Measurements from ENCODE around the gene THG1L.
A peak's percentile ranks its signal among the peaks of the same experiment; 100 is the strongest.
"Not testable (repeated sequence)": the region's sequence is repeated elsewhere in the genome, so short reads cannot be mapped to it uniquely, and the experiment has no call there.

Gene THG1L

GRCh38 chr5:157713830-157714595, 17.2 kb upstream of the THG1L start:
- H3K9me3 Mint-ChIP-seq = no peaks in the 10 kb centered on the region
- no peak overlapping the region for H3K27ac Mint-ChIP-seq
- peaks cover 3% of the 10 kb centered on the region for H3K36me3 Mint-ChIP-seq (ENCODE audit: low read depth)
- H3K27me3 Mint-ChIP-seq (ENCODE audit: low read depth) = no peaks in the 10 kb centered on the region
- no peak overlapping the region for H3K4me3 Mint-ChIP-seq
- peaks cover 40% of the 10 kb centered on the region for H3K4me1 Mint-ChIP-seq (ENCODE audit: low read depth)

GRCh38 chr5:157714596-157714864, 16.7 kb upstream of the THG1L start:
- Mint-ChIP-seq H3K36me3 (ENCODE audit: low read depth) (peaks cover under 1% of the 10 kb centered on the region), H3K27ac (no peak overlapping the region), H3K4me3 (no peak overlapping the region), H3K4me1 (ENCODE audit: low read depth) (peaks cover 40% of the 10 kb centered on the region), H3K27me3 (ENCODE audit: low read depth) (no peaks in the 10 kb centered on the region), H3K9me3 (no peaks in the 10 kb centered on the region)

GRCh38 chr5:157718519-157718918, 12.7 kb upstream of the THG1L start:
- peaks cover 38% of the 10 kb centered on the region for H3K4me1 Mint-ChIP-seq (ENCODE audit: low read depth)
- no peak overlapping the region for H3K4me3 Mint-ChIP-seq
- peaks cover 1% of the 10 kb centered on the region for H3K36me3 Mint-ChIP-seq (ENCODE audit: low read depth)
- H3K9me3 Mint-ChIP-seq = no peaks in the 10 kb centered on the region
- no peaks in the 10 kb centered on the region for H3K27me3 Mint-ChIP-seq (ENCODE audit: low read depth)
- peak overlapping the region; percentile 65 for H3K27ac Mint-ChIP-seq

- H3K4me3 Mint-ChIP-seq = no peak overlapping the region
- H3K4me1 Mint-ChIP-seq (ENCODE audit: low read depth) = peaks cover 31% of the 10 kb centered on the region
Observed at GRCh38 chr5:157719245-157719644, 12.0 kb upstream of the THG1L start.

GRCh38 chr5:157721159-157721558, 10.1 kb upstream of the THG1L start:
- no peak overlapping the region for H3K4me3 Mint-ChIP-seq
- peaks cover 6% of the 10 kb centered on the region for H3K9me3 Mint-ChIP-seq
- peaks cover 21% of the 10 kb centered on the region for H3K4me1 Mint-ChIP-seq (ENCODE audit: low read depth)
- no peak overlapping the region for H3K27ac Mint-ChIP-seq
- H3K27me3 Mint-ChIP-seq (ENCODE audit: low read depth) = no peaks in the 10 kb centered on the region
- peaks cover 1% of the 10 kb centered on the region for H3K36me3 Mint-ChIP-seq (ENCODE audit: low read depth)

More at GRCh38 chr5:157719245-157719644, 12.0 kb upstream of the THG1L start:
- peaks cover 1% of the 10 kb centered on the region for H3K36me3 Mint-ChIP-seq (ENCODE audit: low read depth)
- no peaks in the 10 kb centered on the region for H3K9me3 Mint-ChIP-seq
- H3K27ac Mint-ChIP-seq = no peak overlapping the region
- H3K27me3 Mint-ChIP-seq (ENCODE audit: low read depth) = no peaks in the 10 kb centered on the region

- H3K4me3 Mint-ChIP-seq; H3K27me3 Mint-ChIP-seq (ENCODE audit: low read depth); H3K36me3 Mint-ChIP-seq (ENCODE audit: low read depth); H3K27ac Mint-ChIP-seq; H3K4me1 Mint-ChIP-seq (ENCODE audit: low read depth); H3K9me3 Mint-ChIP-seq: not testable (repeated sequence)
Observed at GRCh38 chr5:157722895-157723294, 8.3 kb upstream of the THG1L start.

GRCh38 chr5:157726607-157727006, 4.6 kb upstream of the THG1L start:
- not testable (repeated sequence) for H3K4me3 Mint-ChIP-seq; H3K9me3 Mint-ChIP-seq; H3K4me1 Mint-ChIP-seq (ENCODE audit: low read depth); H3K36me3 Mint-ChIP-seq (ENCODE audit: low read depth); H3K27ac Mint-ChIP-seq; H3K27me3 Mint-ChIP-seq (ENCODE audit: low read depth)

GRCh38 chr5:157727858-157728257, 3.4 kb upstream of the THG1L start:
- H3K9me3 Mint-ChIP-seq; H3K4me3 Mint-ChIP-seq; H3K27me3 Mint-ChIP-seq (ENCODE audit: low read depth); H3K36me3 Mint-ChIP-seq (ENCODE audit: low read depth); H3K27ac Mint-ChIP-seq: not testable (repeated sequence)
- peaks cover 14% of the 10 kb centered on the region for H3K4me1 Mint-ChIP-seq (ENCODE audit: low read depth)

GRCh38 chr5:157729858-157730257, 1.4 kb upstream of the THG1L start:
- H3K27ac Mint-ChIP-seq = no peak overlapping the region
- H3K36me3 Mint-ChIP-seq (ENCODE audit: low read depth) = peaks cover 4% of the 10 kb centered on the region
- H3K9me3 Mint-ChIP-seq = peaks cover 5% of the 10 kb centered on the region
- peaks cover 15% of the 10 kb centered on the region for H3K4me1 Mint-ChIP-seq (ENCODE audit: low read depth)
- H3K4me3 Mint-ChIP-seq = no peak overlapping the region
- H3K27me3 Mint-ChIP-seq (ENCODE audit: low read depth) = no peaks in the 10 kb centered on the region

GRCh38 chr5:157730900-157731271, 334 bp upstream of the THG1L start:
- Mint-ChIP-seq H3K27ac (peak overlapping the region; percentile 91), H3K4me3 (peak overlapping the region; percentile 89), H3K9me3 (no peaks in the 10 kb centered on the region), H3K36me3 (ENCODE audit: low read depth) (peaks cover 5% of the 10 kb centered on the region), H3K4me1 (ENCODE audit: low read depth) (peaks cover 15% of the 10 kb centered on the region), H3K27me3 (ENCODE audit: low read depth) (no peaks in the 10 kb centered on the region)

- H3K9me3 Mint-ChIP-seq = no peaks in the 10 kb centered on the region
- H3K27ac Mint-ChIP-seq = peak overlapping the region; percentile 41
- no peaks in the 10 kb centered on the region for H3K27me3 Mint-ChIP-seq (ENCODE audit: low read depth)
- peak overlapping the region; percentile 89 for H3K4me3 Mint-ChIP-seq
- peaks cover 5% of the 10 kb centered on the region for H3K36me3 Mint-ChIP-seq (ENCODE audit: low read depth)
- peaks cover 15% of the 10 kb centered on the region for H3K4me1 Mint-ChIP-seq (ENCODE audit: low read depth)
Observed at GRCh38 chr5:157732130-157732514, 902 bp downstream of the THG1L start.

- H3K9me3 Mint-ChIP-seq = no peaks in the 10 kb centered on the region
- peaks cover 15% of the 10 kb centered on the region for H3K4me1 Mint-ChIP-seq (ENCODE audit: low read depth)
- H3K27me3 Mint-ChIP-seq (ENCODE audit: low read depth) = no peaks in the 10 kb centered on the region
- H3K36me3 Mint-ChIP-seq (ENCODE audit: low read depth) = peaks cover 7% of the 10 kb centered on the region
- H3K27ac Mint-ChIP-seq = peak overlapping the region; percentile 22
- no peak overlapping the region for H3K4me3 Mint-ChIP-seq
Observed at GRCh38 chr5:157732596-157733262, 1.5 kb downstream of the THG1L start.

- Mint-ChIP-seq H3K36me3 (ENCODE audit: low read depth) (peaks cover 7% of the 10 kb centered on the region), H3K4me3 (no peak overlapping the region), H3K27me3 (ENCODE audit: low read depth) (no peaks in the 10 kb centered on the region), H3K9me3 (no peaks in the 10 kb centered on the region), H3K27ac (no peak overlapping the region), H3K4me1 (ENCODE audit: low read depth) (peaks cover 15% of the 10 kb centered on the region)
Observed at GRCh38 chr5:157734436-157734835, 3.2 kb downstream of the THG1L start.

- peaks cover 7% of the 10 kb centered on the region for H3K36me3 Mint-ChIP-seq (ENCODE audit: low read depth)
- peaks cover 16% of the 10 kb centered on the region for H3K4me1 Mint-ChIP-seq (ENCODE audit: low read depth)
- H3K9me3 Mint-ChIP-seq = no peaks in the 10 kb centered on the region
- no peaks in the 10 kb centered on the region for H3K27me3 Mint-ChIP-seq (ENCODE audit: low read depth)
- H3K27ac Mint-ChIP-seq = no peak overlapping the region
- no peak overlapping the region for H3K4me3 Mint-ChIP-seq
Observed at GRCh38 chr5:157735991-157736390, 4.8 kb downstream of the THG1L start.

GRCh38 chr5:157739388-157740228, 8.4 kb downstream of the THG1L start:
- peaks cover 6% of the 10 kb centered on the region for H3K36me3 Mint-ChIP-seq (ENCODE audit: low read depth)
- no peaks in the 10 kb centered on the region for H3K27me3 Mint-ChIP-seq (ENCODE audit: low read depth)
- no peak overlapping the region for H3K4me3 Mint-ChIP-seq

More at GRCh38 chr5:157739388-157740228, 8.4 kb downstream of the THG1L start:
- Mint-ChIP-seq H3K4me1 (ENCODE audit: low read depth) (peaks cover 15% of the 10 kb centered on the region), H3K9me3 (no peaks in the 10 kb centered on the region), H3K27ac (no peak overlapping the region)

Measured in T-helper 1 cell treated with Interleukin-12 subunit alpha and Interleukin-12 subunit beta and Interleukin-4 antibody, amounts not matched to agents 30 μg/mL and 1 μg/mL, for 36 hours (primary cell).